GM21360 (cell line): ENCODE measurements around the gene SLC22A2.

Source experiments
- ATAC-seq: cut with Tn5 transposase; IDR thresholded peaks from one replicate; pipeline ENCODE4 v1.9.1; 2021; ENCODE audit warnings: mild to moderate bottlenecking, moderate library complexity; ENCODE audit not compliant: unreplicated experiment

SLC22A2 gene

GRCh38 chr6:160274871-160275510 lies 16.4 kb upstream of the SLC22A2 start:
- no peak for ATAC-seq

- ATAC-seq, result no peak
Observed at GRCh38 chr6:160273750-160274149, 15.1 kb upstream of the SLC22A2 start.

- ATAC-seq, result no peak
Observed at GRCh38 chr6:160273196-160273595, 14.6 kb upstream of the SLC22A2 start.

GRCh38 chr6:160272707-160273106 lies 14.1 kb upstream of the SLC22A2 start:
- no peak for ATAC-seq

- ATAC-seq, result no peak
Observed at GRCh38 chr6:160270347-160270746, 11.7 kb upstream of the SLC22A2 start.

GRCh38 chr6:160269771-160270170 lies 11.2 kb upstream of the SLC22A2 start:
- ATAC-seq, result no peak

- ATAC-seq, result no peak
Observed at GRCh38 chr6:160269023-160269521, 10.5 kb upstream of the SLC22A2 start.

- no peak for ATAC-seq
Observed at GRCh38 chr6:160267102-160267501, 8.5 kb upstream of the SLC22A2 start.

- peak; percentile 78 for ATAC-seq
Observed at GRCh38 chr6:160265869-160266476, 7.4 kb upstream of the SLC22A2 start.

- no peak for ATAC-seq
Observed at GRCh38 chr6:160264061-160264612, 5.5 kb upstream of the SLC22A2 start.

- ATAC-seq, result no peak
Observed at GRCh38 chr6:160263196-160263939, 4.7 kb upstream of the SLC22A2 start.

- no peak for ATAC-seq
Observed at GRCh38 chr6:160261991-160262680, 3.5 kb upstream of the SLC22A2 start.

- no peak for ATAC-seq
Observed at GRCh38 chr6:160260803-160261450, 2.3 kb upstream of the SLC22A2 start.

- ATAC-seq, result no peak
Observed at GRCh38 chr6:160260367-160260766, 1.7 kb upstream of the SLC22A2 start.

- no peak for ATAC-seq
Observed at GRCh38 chr6:160259598-160259997, 977 bp upstream of the SLC22A2 start.

- ATAC-seq, result no peak
Observed at GRCh38 chr6:160259143-160259425, 463 bp upstream of the SLC22A2 start.

GRCh38 chr6:160256445-160256844 lies 2.2 kb downstream of the SLC22A2 start:
- ATAC-seq, result no peak

- ATAC-seq, result no peak
Observed at GRCh38 chr6:160254467-160255312, 3.9 kb downstream of the SLC22A2 start.

GRCh38 chr6:160253714-160254113 lies 4.9 kb downstream of the SLC22A2 start:
- ATAC-seq, result no peak

- no peak for ATAC-seq
Observed at GRCh38 chr6:160253292-160253691, 5.3 kb downstream of the SLC22A2 start.
